ENCODE measurements around the gene ORM1. TPM values are rescaled to one million over a fixed set of nuclear protein-coding genes. Genes with fewer than 3 reads are reported as not detected.

Gene ORM1
- total and polyA plus RNA-seq, 2 donors from 2014 or later, result 0.73 TPM; not detected in 1

DNA sequence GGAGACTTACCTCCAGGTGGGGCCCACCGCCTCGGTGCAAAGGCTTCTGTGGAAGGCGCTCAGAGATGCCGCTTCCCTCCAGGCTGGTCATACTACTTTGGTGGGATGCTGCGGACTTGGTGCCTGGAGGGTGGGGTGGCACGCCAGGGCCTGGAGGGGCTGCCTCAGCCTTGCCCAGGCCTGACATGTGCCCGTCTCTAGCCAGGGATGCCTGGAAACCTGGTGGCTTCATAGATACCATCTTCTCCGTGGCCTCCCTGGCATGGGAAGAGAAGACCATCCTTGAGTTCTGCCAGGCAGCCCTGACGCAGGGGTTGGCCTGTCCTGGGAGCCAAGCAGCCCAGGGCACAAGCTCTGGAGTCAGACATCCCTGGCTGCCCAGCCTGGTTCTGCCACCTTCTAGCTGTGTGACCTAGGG lies 35.0 kb downstream of the ORM1 start:
- Histone ChIP-seq H3K27me3 (ENCODE audit: control insufficient read depth, insufficient read depth, low read length) (no peaks in the 10 kb centered on the region), H3K4me1 (ENCODE audit: control insufficient read depth in 2 of 3, insufficient read depth in 2 of 3, low read depth in 1 of 3, low read length in 3 of 3) (no peaks in the 10 kb centered on the region), H3K36me3 (ENCODE audit: control insufficient read depth in 2 of 3, insufficient read depth in 3 of 3, low read length in 3 of 3) (peaks cover 9 to 48% (median 20%) of the 10 kb centered on the region in 3 donors), H3K9ac (ENCODE audit: low read length in 3 of 3) (no peak overlapping the region), H3K4me3 (ENCODE audit: low read length in 3 of 3) (no peak overlapping the region), H3K9me3 (ENCODE audit: control insufficient read depth in 2 of 3, insufficient read depth in 1 of 3, low read length in 3 of 3) (no peaks in the 10 kb centered on the region), H3K27ac (ENCODE audit: low read depth in 2 of 2, low read length in 2 of 2) (no peak overlapping the region)
- DNase-seq (peak in 1 of 5 donors; percentile 60), FAIRE-seq (no peak)
- TF ChIP-seq, protein P1, sequence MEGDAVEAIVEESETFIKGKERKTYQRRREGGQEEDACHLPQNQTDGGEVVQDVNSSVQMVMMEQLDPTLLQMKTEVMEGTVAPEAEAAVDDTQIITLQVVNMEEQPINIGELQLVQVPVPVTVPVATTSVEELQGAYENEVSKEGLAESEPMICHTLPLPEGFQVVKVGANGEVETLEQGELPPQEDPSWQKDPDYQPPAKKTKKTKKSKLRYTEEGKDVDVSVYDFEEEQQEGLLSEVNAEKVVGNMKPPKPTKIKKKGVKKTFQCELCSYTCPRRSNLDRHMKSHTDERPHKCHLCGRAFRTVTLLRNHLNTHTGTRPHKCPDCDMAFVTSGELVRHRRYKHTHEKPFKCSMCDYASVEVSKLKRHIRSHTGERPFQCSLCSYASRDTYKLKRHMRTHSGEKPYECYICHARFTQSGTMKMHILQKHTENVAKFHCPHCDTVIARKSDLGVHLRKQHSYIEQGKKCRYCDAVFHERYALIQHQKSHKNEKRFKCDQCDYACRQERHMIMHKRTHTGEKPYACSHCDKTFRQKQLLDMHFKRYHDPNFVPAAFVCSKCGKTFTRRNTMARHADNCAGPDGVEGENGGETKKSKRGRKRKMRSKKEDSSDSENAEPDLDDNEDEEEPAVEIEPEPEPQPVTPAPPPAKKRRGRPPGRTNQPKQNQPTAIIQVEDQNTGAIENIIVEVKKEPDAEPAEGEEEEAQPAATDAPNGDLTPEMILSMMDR (IDR thresholded peaks at IDR 0.05; ENCODE audit: borderline replicate concordance, extremely low read depth, insufficient read depth), result no peak
- intact Hi-C loops (cut with DNase I), result no loop called here

- H3K27ac ChIP-seq (ENCODE audit: low read depth in 2 of 2, low read length in 2 of 2), result no peak overlapping the region
- no peaks in the 10 kb centered on the region for H3K9me3 ChIP-seq (ENCODE audit: control insufficient read depth in 2 of 3, insufficient read depth in 1 of 3, low read length in 3 of 3)
- peaks cover 9 to 53% (median 25%) of the 10 kb centered on the region in 3 donors for H3K36me3 ChIP-seq (ENCODE audit: control insufficient read depth in 2 of 3, insufficient read depth in 3 of 3, low read length in 3 of 3)
- TF ChIP-seq, protein P1 (IDR thresholded peaks at IDR 0.05; ENCODE audit: borderline replicate concordance, extremely low read depth, insufficient read depth), result no peak
- DNase-seq (peak in 1 of 5 donors; percentile 59), FAIRE-seq (no peak)
- H3K4me1 ChIP-seq (ENCODE audit: control insufficient read depth in 2 of 3, insufficient read depth in 2 of 3, low read depth in 1 of 3, low read length in 3 of 3), result no peaks in the 10 kb centered on the region
- no peak overlapping the region for H3K4me3 ChIP-seq (ENCODE audit: low read length in 3 of 3)
- H3K9ac ChIP-seq (ENCODE audit: low read length in 3 of 3), result no peak overlapping the region
- H3K27me3 ChIP-seq (ENCODE audit: control insufficient read depth, insufficient read depth, low read length), result no peaks in the 10 kb centered on the region
- intact Hi-C loops (cut with DNase I), result no loop called here
Observed at GRCh38 chr9:114359801-114360200, 36.9 kb downstream of the ORM1 start.

DNA sequence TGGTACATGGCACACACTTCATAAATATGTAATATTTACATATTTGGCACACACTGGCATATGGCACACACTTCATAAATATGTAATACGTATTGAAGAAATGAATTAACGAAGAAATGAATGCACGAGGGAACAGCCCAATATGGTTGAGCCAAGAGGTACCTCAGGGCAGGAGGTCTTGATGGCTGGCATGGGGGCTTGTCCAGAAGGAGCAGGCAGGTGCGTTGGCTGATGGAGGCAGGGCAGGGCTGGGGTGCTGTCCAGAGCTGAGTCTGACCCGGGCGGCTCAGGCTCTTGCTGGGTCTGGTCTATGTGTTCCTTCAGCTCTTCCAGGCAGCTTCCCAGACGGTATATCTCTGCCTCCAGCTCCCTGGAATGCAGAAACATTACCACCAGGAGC lies 38.6 kb downstream of the ORM1 start:
- Histone ChIP-seq H3K4me1 (ENCODE audit: control insufficient read depth in 2 of 3, insufficient read depth in 2 of 3, low read depth in 1 of 3, low read length in 3 of 3) (no peaks in the 10 kb centered on the region), H3K9me3 (ENCODE audit: control insufficient read depth in 2 of 3, insufficient read depth in 1 of 3, low read length in 3 of 3) (no peaks in the 10 kb centered on the region), H3K4me3 (ENCODE audit: low read length in 3 of 3) (no peak overlapping the region), H3K27ac (ENCODE audit: low read depth in 2 of 2, low read length in 2 of 2) (no peak overlapping the region), H3K27me3 (ENCODE audit: control insufficient read depth, insufficient read depth, low read length) (no peaks in the 10 kb centered on the region), H3K36me3 (ENCODE audit: control insufficient read depth in 2 of 3, insufficient read depth in 3 of 3, low read length in 3 of 3) (peaks cover 11 to 47% (median 25%) of the 10 kb centered on the region in 3 donors), H3K9ac (ENCODE audit: low read length in 3 of 3) (no peak overlapping the region)
- DNase-seq (peak in 1 of 5 donors; percentile 62), FAIRE-seq (no peak)
- TF ChIP-seq, protein P1 (IDR thresholded peaks at IDR 0.05; ENCODE audit: borderline replicate concordance, extremely low read depth, insufficient read depth), result no peak
- intact Hi-C loops (cut with DNase I), result no loop called here

DNA sequence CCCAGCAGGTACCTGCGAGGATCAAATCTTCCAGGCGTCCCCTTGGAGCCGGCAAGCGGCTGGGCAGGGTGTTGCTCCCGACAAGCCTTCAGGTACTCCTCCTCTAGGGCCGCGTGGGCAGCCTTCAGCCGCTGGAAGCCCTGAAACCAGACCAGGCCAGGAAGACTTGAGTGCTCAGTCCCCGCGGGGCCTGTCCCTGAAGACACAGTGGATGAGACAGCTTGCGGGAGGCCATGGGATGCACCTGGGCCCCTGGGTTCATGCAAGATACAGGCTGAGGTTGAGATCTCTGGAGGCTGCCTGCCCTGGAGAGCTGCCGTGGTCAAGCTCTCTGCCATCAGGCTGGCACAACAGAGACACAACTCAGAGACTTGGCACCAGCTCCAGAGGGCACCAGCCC lies 39.5 kb downstream of the ORM1 start:
- Histone ChIP-seq H3K4me1 (ENCODE audit: control insufficient read depth in 2 of 3, insufficient read depth in 2 of 3, low read depth in 1 of 3, low read length in 3 of 3) (no peaks in the 10 kb centered on the region), H3K4me3 (ENCODE audit: low read length in 3 of 3) (no peak overlapping the region), H3K36me3 (ENCODE audit: control insufficient read depth in 2 of 3, insufficient read depth in 3 of 3, low read length in 3 of 3) (peaks cover 7 to 43% (median 22%) of the 10 kb centered on the region in 3 donors), H3K9me3 (ENCODE audit: control insufficient read depth in 2 of 3, insufficient read depth in 1 of 3, low read length in 3 of 3) (no peaks in the 10 kb centered on the region), H3K27me3 (ENCODE audit: control insufficient read depth, insufficient read depth, low read length) (no peaks in the 10 kb centered on the region), H3K27ac (ENCODE audit: low read depth in 2 of 2, low read length in 2 of 2) (no peak overlapping the region), H3K9ac (ENCODE audit: low read length in 3 of 3) (no peak overlapping the region)
- TF ChIP-seq, protein P1 (IDR thresholded peaks at IDR 0.05; ENCODE audit: borderline replicate concordance, extremely low read depth, insufficient read depth), result no peak
- DNase-seq (peak in 1 of 5 donors; percentile 51), FAIRE-seq (no peak)
- intact Hi-C loops (cut with DNase I), result no loop called here
